HEK293 (cell line): ENCODE data around the gene LNX1.

ENCODE experiments used
- CTCF ChIA-PET: fragments of 350-600 bp; formaldehyde crosslinking; extraction: SDS; loops from one replicate; lab custom pipeline; 2021; ENCODE audit warnings: antibody characterized with exemption; lab: Yijun Ruan, JAX
- POLR2A ChIA-PET: fragments of 300-600 bp; formaldehyde crosslinking; extraction: SDS; loops from one replicate; lab custom pipeline; 2020; ENCODE audit warnings: antibody characterized with exemption, inconsistent platforms; lab: Yijun Ruan, JAX
- H3K27ac ChIP-seq: fragments of 200-500 bp; sonication (Bioruptor generic); 2 replicates; pipeline ENCODE4 v1.5.1; 2014; ENCODE audit warnings: low read depth, low read length, control low read depth, inconsistent platforms; ENCODE audit errors: extremely low read depth
- H3K36me3 ChIP-seq, 2 experiments: fragments of 200-500 bp in 1 of 2; sonication (Bioruptor generic) in 1 of 2; 1 replicate in 1 of 2; 2 replicates in 1 of 2; pipeline ENCODE4 v1.5.1; 2014 to 2017; ENCODE audit warnings: inconsistent platforms in 2 of 2, low read length in 2 of 2; ENCODE audit not compliant: control insufficient read depth in 2 of 2, insufficient read depth in 1 of 2
- H3K4me1 ChIP-seq: fragments of 200-500 bp; sonication (Bioruptor generic); 2 replicates; pipeline ENCODE4 v1.5.1; 2014; ENCODE audit warnings: mild to moderate bottlenecking, low read length, inconsistent platforms; ENCODE audit not compliant: control insufficient read depth, insufficient read depth
- H3K4me3 ChIP-seq: 2 replicates; pipeline ENCODE4 v1.5.1; 2011; ENCODE audit warnings: low read depth, mild to moderate bottlenecking, control low read depth, low read length, moderate library complexity
- H3K9me3 ChIP-seq: fragments of 200-500 bp; sonication (Bioruptor generic); 2 replicates; pipeline ENCODE4 v1.5.1; 2014; ENCODE audit warnings: low read depth, low read length, inconsistent platforms; ENCODE audit not compliant: control insufficient read depth, insufficient read depth
- BCL11A ChIP-seq: fragments of 450-650 bp; formaldehyde crosslinking; IDR thresholded peaks from 2 replicates; pipeline ENCODE4 v1.5.1; 2016; ENCODE audit warnings: low read depth, missing biosample characterization, missing genetic modification characterization
- GLIS2 ChIP-seq: fragments of 450-650 bp; formaldehyde crosslinking; IDR thresholded peaks from 2 replicates; pipeline ENCODE4 v1.5.1; 2016; ENCODE audit warnings: missing biosample characterization, missing genetic modification characterization
- KLF1 ChIP-seq: fragments of 450-650 bp; formaldehyde crosslinking; IDR thresholded peaks from 2 replicates; pipeline ENCODE4 v1.5.1; 2016; ENCODE audit warnings: missing biosample characterization, missing genetic modification characterization
- KLF16 ChIP-seq: fragments of 450-650 bp; formaldehyde crosslinking; IDR thresholded peaks from 2 replicates; pipeline ENCODE4 v1.5.1; 2017; ENCODE audit warnings: missing biosample characterization, missing genetic modification characterization
- KLF7 ChIP-seq: fragments of 450-650 bp; formaldehyde crosslinking; IDR thresholded peaks from 2 replicates; pipeline ENCODE4 v1.5.1; 2016; ENCODE audit warnings: missing biosample characterization, missing genetic modification characterization, borderline replicate concordance
- PRDM1 ChIP-seq: fragments of 450-650 bp; formaldehyde crosslinking; IDR thresholded peaks from 2 replicates; pipeline ENCODE4; 2016; ENCODE audit warnings: missing biosample characterization, missing genetic modification characterization
- ZBTB8A ChIP-seq: fragments of 450-650 bp; formaldehyde crosslinking; IDR thresholded peaks from 2 replicates; pipeline ENCODE4 v1.5.1; 2016; ENCODE audit warnings: missing biosample characterization, missing genetic modification characterization
- ZNF2 ChIP-seq: fragments of 450-650 bp; formaldehyde crosslinking; IDR thresholded peaks from 2 replicates; pipeline ENCODE4 v1.5.1; 2016; ENCODE audit warnings: missing biosample characterization, missing genetic modification characterization
- ZNF292 ChIP-seq: fragments of 450-650 bp; formaldehyde crosslinking; IDR thresholded peaks from 2 replicates; pipeline ENCODE4 v1.5.1; 2016; ENCODE audit warnings: low read depth, missing biosample characterization, missing genetic modification characterization, borderline replicate concordance
- ZNF391 ChIP-seq: fragments of 450-650 bp; formaldehyde crosslinking; IDR thresholded peaks from 2 replicates; pipeline ENCODE4 v1.5.1; 2016; ENCODE audit warnings: low read depth, missing biosample characterization, missing genetic modification characterization, borderline replicate concordance
- ZNF530 ChIP-seq: fragments of 450-650 bp; formaldehyde crosslinking; IDR thresholded peaks from 2 replicates; pipeline ENCODE4 v1.5.1; 2016; ENCODE audit warnings: low read depth, missing biosample characterization, missing genetic modification characterization
- ZNF658 ChIP-seq: fragments of 450-650 bp; formaldehyde crosslinking; IDR thresholded peaks from 2 replicates; pipeline ENCODE4; 2016; ENCODE audit warnings: missing biosample characterization, missing genetic modification characterization
- TF ChIP-seq, protein P1 (sequence below): fragments of 450-650 bp; formaldehyde crosslinking; IDR thresholded peaks from 2 replicates; pipeline ENCODE4 v1.5.1; 2016; ENCODE audit warnings: missing biosample characterization, missing genetic modification characterization, low read depth
- TF ChIP-seq, protein P2 (sequence below): fragments of 450-650 bp; formaldehyde crosslinking; IDR thresholded peaks from 2 replicates; pipeline ENCODE4 v1.5.1; 2016; ENCODE audit warnings: missing biosample characterization, missing genetic modification characterization
- TF ChIP-seq, protein P3 (sequence below): fragments of 450-650 bp; IDR thresholded peaks from 2 replicates; pipeline ENCODE4 v1.5.1; 2018; ENCODE audit warnings: missing biosample characterization, missing genetic modification characterization

Gene LNX1

DNA sequence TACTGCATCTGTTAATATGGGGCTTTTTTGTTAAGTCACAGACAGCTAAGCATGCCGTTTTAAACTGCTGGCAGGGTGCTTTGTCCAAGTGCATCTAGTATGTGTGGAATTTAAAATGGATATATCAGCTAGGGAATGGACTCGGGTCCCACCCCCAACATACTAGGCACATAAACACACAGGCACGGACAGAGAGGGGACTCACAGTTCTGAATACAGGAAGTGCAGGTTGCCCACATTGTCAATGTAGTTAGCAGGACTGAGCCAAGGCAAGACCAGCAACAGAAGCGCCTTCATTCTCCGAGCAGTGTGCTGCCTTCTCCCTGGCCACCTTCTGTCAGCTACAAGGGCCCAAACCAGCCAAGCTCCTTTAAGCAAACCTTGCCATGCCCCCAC lies 33.6 kb downstream of the LNX1 start:
- no peak overlapping the region for H3K27ac ChIP-seq
- CTCF ChIA-PET, result no interaction called here
- H3K4me1 ChIP-seq, result peaks cover 4% of the 10 kb centered on the region; the same call in 1 of the 2 replicates
- H3K4me3 ChIP-seq, result no peak overlapping the region
- no peaks in the 10 kb centered on the region for H3K9me3 ChIP-seq
- H3K36me3 ChIP-seq, result no peaks in the 10 kb centered on the region
- TF ChIP-seq GLIS2 (tag by site-specific recombination) (no peak), KLF1 (tag by site-specific recombination) (no peak), KLF7 (tag by site-specific recombination) (no peak)
- TF ChIP-seq, protein P1, sequence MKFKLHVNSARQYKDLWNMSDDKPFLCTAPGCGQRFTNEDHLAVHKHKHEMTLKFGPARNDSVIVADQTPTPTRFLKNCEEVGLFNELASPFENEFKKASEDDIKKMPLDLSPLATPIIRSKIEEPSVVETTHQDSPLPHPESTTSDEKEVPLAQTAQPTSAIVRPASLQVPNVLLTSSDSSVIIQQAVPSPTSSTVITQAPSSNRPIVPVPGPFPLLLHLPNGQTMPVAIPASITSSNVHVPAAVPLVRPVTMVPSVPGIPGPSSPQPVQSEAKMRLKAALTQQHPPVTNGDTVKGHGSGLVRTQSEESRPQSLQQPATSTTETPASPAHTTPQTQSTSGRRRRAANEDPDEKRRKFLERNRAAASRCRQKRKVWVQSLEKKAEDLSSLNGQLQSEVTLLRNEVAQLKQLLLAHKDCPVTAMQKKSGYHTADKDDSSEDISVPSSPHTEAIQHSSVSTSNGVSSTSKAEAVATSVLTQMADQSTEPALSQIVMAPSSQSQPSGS (tag by site-specific recombination), result no peak
- POLR2A ChIA-PET, result no interaction called here

DNA sequence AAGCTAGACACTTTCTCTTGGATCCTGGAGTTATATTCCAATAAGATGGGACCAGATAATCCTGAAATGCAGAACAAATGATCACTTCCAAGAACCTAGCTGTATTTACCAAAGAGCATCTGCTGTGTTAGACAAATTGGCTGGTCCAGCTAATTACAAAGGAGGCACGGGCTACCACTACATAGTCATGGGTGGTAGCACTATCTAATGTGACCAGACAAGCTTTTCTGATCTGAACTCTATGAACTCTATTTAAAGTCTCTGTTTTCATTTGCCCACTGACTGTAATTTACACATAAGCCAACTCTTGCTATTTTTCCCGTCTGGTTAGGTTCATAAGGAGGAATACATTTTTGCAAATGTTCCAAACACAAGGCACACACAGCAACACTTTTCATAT lies 34.6 kb downstream of the LNX1 start:
- Histone ChIP-seq H3K36me3 (no peaks in the 10 kb centered on the region), H3K9me3 (no peaks in the 10 kb centered on the region), H3K27ac (no peak overlapping the region), H3K4me3 (no peak overlapping the region), H3K4me1 (peaks cover 4% of the 10 kb centered on the region; the same call in 1 of the 2 replicates)
- TF ChIP-seq PRDM1 (tag by site-specific recombination), result no peak
- TF ChIP-seq, protein P2, sequence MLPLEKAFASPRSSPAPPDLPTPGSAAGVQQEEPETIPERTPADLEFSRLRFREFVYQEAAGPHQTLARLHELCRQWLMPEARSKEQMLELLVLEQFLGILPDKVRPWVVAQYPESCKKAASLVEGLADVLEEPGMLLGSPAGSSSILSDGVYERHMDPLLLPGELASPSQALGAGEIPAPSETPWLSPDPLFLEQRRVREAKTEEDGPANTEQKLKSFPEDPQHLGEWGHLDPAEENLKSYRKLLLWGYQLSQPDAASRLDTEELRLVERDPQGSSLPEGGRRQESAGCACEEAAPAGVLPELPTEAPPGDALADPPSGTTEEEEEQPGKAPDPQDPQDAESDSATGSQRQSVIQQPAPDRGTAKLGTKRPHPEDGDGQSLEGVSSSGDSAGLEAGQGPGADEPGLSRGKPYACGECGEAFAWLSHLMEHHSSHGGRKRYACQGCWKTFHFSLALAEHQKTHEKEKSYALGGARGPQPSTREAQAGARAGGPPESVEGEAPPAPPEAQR (tag by site-specific recombination), result no peak
- no peak for TF ChIP-seq ZNF391 (tag by site-specific recombination)
- no peak for TF ChIP-seq ZNF2 (tag by site-specific recombination)
- no peak for TF ChIP-seq ZNF530 (tag by site-specific recombination)
- TF ChIP-seq, protein P3, sequence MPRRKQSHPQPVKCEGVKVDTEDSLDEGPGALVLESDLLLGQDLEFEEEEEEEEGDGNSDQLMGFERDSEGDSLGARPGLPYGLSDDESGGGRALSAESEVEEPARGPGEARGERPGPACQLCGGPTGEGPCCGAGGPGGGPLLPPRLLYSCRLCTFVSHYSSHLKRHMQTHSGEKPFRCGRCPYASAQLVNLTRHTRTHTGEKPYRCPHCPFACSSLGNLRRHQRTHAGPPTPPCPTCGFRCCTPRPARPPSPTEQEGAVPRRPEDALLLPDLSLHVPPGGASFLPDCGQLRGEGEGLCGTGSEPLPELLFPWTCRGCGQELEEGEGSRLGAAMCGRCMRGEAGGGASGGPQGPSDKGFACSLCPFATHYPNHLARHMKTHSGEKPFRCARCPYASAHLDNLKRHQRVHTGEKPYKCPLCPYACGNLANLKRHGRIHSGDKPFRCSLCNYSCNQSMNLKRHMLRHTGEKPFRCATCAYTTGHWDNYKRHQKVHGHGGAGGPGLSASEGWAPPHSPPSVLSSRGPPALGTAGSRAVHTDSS (tag by site-specific recombination), result no peak
- TF ChIP-seq KLF16 (tag by site-specific recombination), result no peak
- no peak for TF ChIP-seq BCL11A
- no peak for TF ChIP-seq ZBTB8A (tag by site-specific recombination)
- POLR2A ChIA-PET, result no interaction called here
- CTCF ChIA-PET, result no interaction called here

DNA sequence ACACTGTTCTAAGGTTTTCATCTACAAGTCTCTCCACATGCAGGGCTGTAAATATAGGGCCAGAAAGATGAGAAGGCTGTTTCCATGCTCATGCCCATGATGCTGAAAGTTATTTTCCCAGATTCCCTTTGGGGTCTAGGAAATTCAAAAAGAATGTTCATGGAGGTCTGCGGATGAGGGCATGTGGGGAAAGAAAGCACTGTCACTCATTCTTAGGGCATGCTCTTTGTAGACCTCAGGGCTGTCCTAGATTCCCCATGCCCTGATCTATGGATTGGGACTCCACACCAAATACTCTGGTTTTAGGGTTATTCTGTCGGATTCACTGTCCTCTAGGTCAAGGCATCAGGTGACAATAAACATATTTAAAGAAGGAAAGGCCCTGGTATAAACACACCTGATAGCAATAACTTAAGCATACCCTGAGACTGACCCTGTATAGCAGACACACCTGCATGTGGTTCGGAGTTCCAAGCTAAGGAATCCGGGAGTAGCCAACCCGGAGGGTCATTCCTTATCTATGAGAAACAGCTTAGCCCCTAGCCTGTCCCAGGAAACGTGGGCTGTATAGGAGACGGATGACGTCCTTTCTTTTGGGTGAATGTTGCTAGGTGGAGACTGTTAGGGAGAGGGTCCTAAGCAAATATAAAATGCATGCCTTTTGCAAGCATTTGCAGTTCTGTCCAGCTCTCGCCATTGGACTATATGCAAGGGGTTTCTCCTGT lies 37.6 kb downstream of the LNX1 start:
- TF ChIP-seq ZNF658 (tag by site-specific recombination), result no peak
- no peak for TF ChIP-seq ZNF292

More for the DNA sequence above, 37.6 kb downstream of the LNX1 start:
- H3K9me3 ChIP-seq, result no peaks in the 10 kb centered on the region
- H3K27ac ChIP-seq, result no peak overlapping the region
- no peaks in the 10 kb centered on the region for H3K36me3 ChIP-seq
- ChIA-PET CTCF (no interaction called here), POLR2A (no interaction called here)
- peaks cover 4% of the 10 kb centered on the region; the same call in 1 of the 2 replicates for H3K4me1 ChIP-seq
- no peak overlapping the region for H3K4me3 ChIP-seq
